Stimulated activated CD8-positive, alpha-beta memory T cell treated with anti-CD3 and anti-CD28 coated beads, Interleukin-4, amount 100 ng/mL, for 1 hour (primary cell): Measurements from ENCODE around the gene STXBP4.

Experiments used
- DNase-seq, 2 donors: peaks; one replicate each; pipeline ENCODE4 v3.0.0-alpha.2; 2020; ENCODE audit warnings: low read depth in 2 of 2, low spot score in 1 of 2

STXBP4 gene

DNA sequence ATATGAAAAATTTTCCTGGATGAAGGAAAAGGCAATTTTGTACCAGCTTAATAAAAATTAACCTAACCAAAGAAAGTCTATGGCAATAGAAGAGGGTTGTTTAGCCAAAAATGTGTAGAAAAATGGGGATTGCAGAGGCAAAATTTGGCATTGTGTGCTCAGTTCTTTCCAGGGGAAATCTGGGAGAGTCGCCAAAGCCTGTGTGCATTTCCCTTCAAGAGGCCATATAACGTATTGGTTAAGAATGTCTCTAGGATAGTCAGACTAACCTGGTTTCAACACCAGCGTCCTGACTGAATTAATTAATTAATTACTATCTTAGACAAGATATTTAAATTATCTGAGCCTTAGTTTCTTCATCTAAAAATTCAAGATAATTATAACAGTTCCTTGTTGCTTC lies 251.4 kb downstream of the STXBP4 start:
- no peak for DNase-seq
